NCI-H2196 treated with DMSO at 0.1 percent for 48 hours (cell line): Measurements from ENCODE around the gene ADGRL2.

Experiments
- DNase-seq: peaks from one replicate; lab custom pipeline; 2025; ENCODE audit not compliant: unreplicated experiment; lab: John Stamatoyannopoulos, UW

ADGRL2 gene

GRCh38 chr1:81976539-81976938, 175.8 kb downstream of the ADGRL2 start:
- no peak for DNase-seq

- no peak for DNase-seq
Observed at GRCh38 chr1:81978945-81979344, 178.2 kb downstream of the ADGRL2 start.

GRCh38 chr1:81982523-81982922, 181.8 kb downstream of the ADGRL2 start:
- no peak for DNase-seq

GRCh38 chr1:81989524-81989923, 188.8 kb downstream of the ADGRL2 start:
- no peak for DNase-seq

DNA sequence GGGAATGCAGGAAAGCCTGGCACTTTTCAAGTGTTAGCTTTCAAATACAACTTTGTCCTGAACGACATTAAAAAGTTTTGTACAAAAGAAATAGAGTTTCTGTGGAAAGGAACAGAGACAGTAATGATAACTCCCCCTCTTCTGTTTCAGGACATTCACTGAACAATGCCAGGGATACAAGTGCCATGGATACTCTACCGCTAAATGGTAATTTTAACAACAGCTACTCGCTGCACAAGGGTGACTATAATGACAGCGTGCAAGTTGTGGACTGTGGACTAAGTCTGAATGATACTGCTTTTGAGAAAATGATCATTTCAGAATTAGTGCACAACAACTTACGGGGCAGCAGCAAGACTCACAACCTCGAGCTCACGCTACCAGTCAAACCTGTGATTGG, 189.5 kb downstream of the ADGRL2 start:
- no peak for DNase-seq

- DNase-seq = no peak
Observed at GRCh38 chr1:81998165-81998564, 197.4 kb downstream of the ADGRL2 start.

DNA sequence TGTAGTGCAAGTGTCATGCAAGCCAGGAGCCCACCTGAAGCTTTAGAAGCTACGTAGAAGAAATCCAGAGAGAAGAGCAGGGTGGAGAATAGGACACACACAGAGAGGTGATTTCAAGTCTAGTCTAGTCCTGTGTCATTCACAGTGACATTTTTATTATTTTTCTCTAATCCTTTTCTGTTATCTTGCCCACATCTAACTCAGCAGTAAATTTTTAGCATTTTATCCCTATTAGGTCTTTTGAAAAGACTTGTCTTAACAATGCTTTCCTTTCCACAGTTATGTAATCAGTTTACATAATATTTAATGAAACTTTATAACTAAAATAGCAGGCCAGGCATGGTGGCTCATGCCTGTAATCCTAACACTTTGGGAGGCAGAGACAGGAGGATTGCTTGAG, 198.6 kb downstream of the ADGRL2 start:
- no peak for DNase-seq

- no peak for DNase-seq
Observed at GRCh38 chr1:82000221-82000620, 199.5 kb downstream of the ADGRL2 start.

DNA sequence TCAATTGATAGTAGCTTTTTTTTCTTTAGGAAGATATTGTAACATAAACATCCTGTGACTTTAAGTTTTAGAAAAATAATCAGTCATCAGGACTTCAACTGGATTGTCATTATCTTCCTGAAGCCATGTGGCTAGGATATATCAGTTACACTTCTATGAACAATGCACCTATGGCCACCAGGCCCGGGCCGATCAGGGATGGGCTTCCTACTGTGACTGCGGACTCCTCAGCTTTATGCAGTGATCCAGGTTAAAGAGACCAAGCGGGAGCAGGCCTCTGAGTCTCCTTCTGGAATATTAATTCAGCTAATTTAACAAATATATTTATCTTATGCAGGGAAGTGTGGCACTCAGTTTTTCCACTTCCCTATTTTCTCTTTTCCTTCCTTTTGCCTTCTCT, 200.6 kb downstream of the ADGRL2 start:
- no peak for DNase-seq

- DNase-seq = no peak
Observed at GRCh38 chr1:82007804-82008203, 207.1 kb downstream of the ADGRL2 start.

DNA sequence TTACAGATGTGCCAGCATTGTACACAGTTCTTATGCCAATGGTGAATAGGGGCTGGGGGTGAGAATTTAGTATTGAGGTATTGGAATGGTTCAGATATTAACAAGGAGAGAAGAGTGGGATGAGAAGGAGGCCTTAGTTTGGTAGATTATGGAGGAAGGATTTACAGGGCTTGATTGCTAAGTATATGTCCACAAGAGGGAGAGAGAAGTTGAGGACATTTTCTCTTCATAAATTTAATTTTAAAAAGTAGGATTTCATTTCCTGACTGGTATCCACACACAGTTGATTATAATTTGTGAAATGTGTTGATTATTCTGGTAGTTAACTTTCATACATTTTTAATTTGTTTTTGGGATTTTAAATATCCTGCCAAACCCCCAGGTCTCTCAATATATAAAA, 213.0 kb downstream of the ADGRL2 start:
- DNase-seq = no peak

DNA sequence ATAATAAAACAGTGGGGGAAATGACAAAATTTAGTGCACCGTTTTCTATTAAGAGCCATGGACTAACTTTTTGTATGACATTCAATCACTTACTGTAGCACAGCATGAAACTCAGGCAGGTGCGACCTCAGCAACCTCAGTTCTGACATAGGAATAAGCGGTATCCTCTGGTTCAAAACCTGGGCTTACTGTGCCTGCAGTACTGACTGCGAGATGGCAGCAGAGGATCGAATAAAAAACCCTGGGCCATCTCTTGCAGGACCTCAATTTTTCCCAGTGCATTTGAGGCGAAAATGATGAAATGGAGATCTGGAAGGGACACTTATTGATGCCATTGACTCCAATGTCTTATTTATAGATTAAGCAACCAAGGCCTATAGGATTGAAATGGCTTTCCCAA, 214.7 kb downstream of the ADGRL2 start:
- DNase-seq = no peak

DNA sequence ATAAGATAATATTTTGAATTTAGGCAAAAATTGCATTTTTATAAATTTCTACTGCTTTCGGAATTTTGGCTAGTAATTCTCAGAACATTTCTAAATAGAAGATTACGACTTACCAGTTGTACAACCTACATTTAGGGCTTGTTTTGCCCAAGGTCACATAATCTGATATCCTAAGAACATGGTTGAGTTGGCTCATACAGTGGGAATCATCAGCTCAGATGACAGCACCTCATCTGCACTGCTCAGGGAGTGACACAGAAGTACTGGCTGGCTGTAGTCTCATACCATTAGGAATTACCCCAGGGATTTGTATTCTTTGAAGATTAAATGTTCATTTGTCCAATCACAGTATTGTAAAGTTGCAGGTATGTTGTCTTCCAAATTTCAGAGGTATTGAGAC, 217.6 kb downstream of the ADGRL2 start:
- DNase-seq = no peak

GRCh38 chr1:82019508-82019907, 218.8 kb downstream of the ADGRL2 start:
- DNase-seq = no peak

DNA sequence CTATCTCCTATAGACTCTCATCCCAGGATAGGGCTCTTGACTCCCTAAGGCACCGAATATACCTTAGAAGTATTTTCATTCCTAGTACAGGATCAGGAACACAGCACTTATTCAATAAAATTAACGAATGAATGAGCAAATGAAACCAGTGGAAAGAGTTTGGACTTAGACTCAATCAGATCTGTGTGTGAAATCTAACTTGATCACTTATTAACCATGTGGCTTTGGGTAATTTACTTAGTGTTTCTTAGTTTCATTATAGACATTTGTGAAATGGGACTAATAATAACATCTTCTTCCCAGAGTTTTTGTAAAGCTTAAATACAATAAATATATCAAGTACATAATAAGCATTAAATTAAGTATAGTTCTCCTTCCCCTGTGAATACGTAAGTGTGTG, 230.1 kb downstream of the ADGRL2 start:
- DNase-seq = no peak

DNA sequence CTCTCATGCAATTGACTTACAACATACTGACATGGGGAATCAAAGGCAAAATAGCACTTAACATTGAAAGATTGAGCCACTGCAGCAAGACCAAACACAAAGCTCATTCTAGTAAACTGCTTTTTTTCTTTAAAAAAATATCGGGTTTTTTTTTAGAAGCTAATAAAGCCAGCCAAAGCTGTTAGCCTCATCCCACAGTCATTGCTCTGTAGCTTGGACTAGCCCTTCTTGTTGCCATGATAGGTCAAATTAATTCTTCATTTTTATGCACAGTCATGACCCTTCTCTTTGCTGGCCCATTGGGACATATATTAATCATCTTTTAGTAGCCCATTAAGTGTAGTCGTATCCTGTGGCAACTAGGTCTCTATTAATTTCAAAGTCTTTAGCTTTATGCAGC, 231.3 kb downstream of the ADGRL2 start:
- no peak for DNase-seq

DNA sequence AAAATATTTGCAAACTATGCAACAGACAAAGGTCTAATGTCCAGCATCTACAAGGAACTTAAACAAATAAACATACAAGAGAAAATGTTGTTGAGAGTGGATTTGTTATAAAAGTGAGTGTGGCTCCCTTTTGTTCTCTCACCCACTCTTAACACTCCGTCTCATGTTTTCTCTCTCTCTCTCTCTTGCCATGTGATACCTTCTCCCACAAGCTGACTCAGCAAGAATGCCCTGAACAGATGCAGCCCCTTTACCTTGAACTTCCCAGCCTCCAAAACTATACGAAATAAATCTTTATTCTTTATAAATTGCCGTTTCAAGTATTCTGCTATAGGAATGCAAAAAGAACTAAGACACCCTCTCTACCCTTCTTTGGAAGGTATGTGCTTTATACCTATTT, 234.1 kb downstream of the ADGRL2 start:
- DNase-seq = no peak
